ENCODE measurements around the gene APOBR.

Gene APOBR

DNA sequence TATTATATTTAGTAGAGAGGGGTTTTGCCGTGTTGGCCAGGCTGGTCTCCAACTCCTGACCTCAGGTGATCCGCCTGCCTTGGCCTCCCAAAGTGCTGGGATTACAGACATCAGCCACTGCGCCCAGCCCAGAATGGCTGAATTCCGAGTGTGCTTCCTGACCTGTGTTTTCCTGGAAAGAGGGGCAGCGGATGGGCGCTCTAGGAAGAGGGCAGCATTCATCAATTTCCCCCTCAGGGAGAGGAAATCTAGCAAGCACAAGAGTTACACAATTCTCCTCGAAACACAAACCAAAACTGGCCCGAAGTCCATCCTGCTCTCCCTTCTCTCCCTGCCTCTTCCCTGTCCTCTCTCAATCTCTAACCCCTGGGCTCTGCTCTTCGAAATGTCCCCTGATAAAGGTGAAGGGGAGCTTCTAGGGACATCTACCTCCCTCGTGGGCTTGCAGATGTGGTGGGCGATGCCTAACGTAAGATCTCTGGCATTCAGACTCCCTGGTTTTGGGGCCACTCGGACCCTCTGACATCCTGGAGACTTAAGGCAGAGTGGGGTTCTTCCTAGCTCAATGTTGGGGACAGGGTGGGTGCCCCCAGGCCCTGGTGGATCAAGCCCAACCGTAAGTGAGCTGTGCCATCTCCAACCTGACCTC lies 11.2 kb downstream of the APOBR start:
- in situ Hi-C loops (cut with MboI; ENCODE audit: low sequenced_read_pairs, unreplicated experiment) = no loop called here
- DNase-seq (ENCODE audit: low spot score) = no peak

GRCh38 chr16:28511031-28511430 lies 16.6 kb downstream of the APOBR start:
- no peak for TF ChIP-seq CTCF (IDR thresholded peaks at IDR 0.05; ENCODE audit: borderline replicate concordance, control extremely low read depth, extremely low read depth, insufficient read depth, missing control alignments)
- in situ Hi-C loops (cut with MboI; ENCODE audit: low sequenced_read_pairs, unreplicated experiment) = no loop called here
- no peak for DNase-seq (ENCODE audit: low spot score)

More for the DNA sequence above, 11.2 kb downstream of the APOBR start:
- TF ChIP-seq CTCF (IDR thresholded peaks at IDR 0.05; ENCODE audit: borderline replicate concordance, control extremely low read depth, extremely low read depth, insufficient read depth, missing control alignments) = no peak

DNA sequence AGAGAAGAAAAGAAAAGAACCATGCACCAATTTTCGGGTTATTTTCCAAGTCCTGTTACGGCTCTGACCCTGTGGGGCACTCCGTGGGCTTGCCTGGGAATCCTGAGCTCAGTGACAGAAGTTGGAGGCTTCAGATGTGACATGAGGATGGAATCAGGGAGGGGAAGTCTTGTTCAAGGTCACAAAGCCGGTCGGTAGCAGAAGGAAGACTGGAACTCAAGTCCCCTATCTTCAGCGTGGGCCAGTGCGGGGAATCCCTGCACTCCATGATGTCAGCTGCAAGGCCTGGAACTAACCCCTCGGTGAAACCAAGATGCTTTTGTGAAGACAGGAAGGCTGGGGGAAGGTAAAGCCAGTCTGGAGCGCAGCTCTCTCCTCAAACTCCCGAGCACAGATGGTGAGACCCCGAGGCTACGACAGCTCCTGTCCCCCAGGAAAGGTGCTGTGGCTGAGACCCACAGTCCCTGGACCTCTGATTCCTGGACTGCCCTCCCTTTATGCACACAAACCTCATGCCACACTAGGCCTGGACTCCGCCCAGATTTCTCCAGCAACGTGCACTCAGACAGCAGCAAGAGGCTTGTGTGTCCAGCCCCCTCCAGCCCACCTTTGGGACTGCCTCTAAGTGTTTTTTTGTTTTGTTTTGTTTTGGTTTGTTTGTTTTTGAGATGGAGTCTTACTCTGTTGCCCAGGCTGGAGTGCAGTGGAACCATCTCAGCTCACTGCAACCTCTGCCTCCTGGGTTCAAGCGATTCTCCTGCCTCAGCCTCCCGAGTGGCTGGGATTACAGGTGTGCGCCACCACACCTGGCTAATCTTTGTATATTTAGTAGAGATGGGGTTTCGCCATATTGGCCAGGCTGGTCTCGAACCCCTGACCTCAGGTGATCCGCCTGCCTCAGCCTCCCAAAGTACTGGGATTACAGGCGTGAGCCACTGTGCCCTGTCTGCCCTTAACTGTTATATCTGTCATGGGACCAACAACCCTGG lies 17.7 kb downstream of the APOBR start:
- DNase-seq (ENCODE audit: low spot score) = no peak
- no peak for TF ChIP-seq CTCF (IDR thresholded peaks at IDR 0.05; ENCODE audit: borderline replicate concordance, control extremely low read depth, extremely low read depth, insufficient read depth, missing control alignments)
- in situ Hi-C loops (cut with MboI; ENCODE audit: low sequenced_read_pairs, unreplicated experiment) = no loop called here

DNA sequence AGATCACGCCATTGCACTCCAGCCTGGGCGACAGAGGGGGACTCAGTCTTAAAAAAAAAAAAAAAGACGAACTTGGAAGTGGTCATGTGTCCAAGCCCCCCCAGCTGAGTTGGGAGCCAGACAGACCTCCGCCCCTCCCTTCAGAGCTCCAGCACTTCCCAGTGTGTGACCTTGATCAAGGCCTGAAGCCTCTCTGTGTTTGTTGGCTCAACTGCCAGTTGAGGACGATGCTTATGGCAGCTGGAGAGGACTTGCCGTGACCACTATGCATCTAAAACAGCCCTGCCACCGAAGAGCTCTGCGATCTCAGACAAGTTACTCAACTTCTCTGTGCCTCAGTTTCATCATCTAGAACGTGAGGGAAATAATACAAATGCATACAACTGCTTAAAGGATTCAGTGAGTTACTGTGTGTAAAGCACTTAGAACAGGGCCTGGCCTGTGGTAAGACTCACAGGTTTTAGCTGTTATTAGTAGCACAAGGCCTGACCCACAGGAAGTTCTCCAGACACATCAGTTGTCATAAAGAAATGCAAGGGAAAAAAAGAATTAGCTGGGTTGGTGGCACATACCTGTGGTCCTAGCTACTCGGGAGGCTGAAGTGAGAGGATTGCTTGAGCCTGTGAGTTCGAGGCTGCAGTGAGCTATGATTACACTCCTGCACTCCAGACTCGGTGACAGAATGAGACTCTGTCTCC lies 19.2 kb downstream of the APOBR start:
- in situ Hi-C loops (cut with MboI; ENCODE audit: low sequenced_read_pairs, unreplicated experiment) = no loop called here
- TF ChIP-seq CTCF (IDR thresholded peaks at IDR 0.05; ENCODE audit: borderline replicate concordance, control extremely low read depth, extremely low read depth, insufficient read depth, missing control alignments) = no peak
- DNase-seq (ENCODE audit: low spot score) = no peak

DNA sequence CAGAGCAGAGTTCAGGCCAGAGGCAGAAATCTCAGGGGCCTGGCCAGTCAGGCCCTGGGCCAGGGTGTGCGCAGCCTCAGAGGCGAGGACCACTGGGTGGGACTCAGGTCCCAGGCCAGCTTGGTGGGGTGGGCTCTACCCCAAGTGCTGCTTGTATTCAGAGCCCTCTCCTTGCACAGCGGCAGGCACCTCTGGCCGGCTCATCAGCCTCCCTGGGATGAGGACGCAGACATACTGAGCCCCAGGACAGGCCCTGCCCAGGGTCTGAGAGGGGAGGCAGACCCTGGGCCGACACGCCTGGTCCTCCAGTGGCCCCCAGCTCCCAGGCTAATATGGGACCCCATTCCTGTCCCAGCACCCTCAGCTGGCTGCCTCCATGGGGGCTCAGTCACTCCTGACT lies 19.8 kb downstream of the APOBR start:
- in situ Hi-C loops (cut with MboI; ENCODE audit: low sequenced_read_pairs, unreplicated experiment) = no loop called here
- no peak for DNase-seq (ENCODE audit: low spot score)
- TF ChIP-seq CTCF (IDR thresholded peaks at IDR 0.05; ENCODE audit: borderline replicate concordance, control extremely low read depth, extremely low read depth, insufficient read depth, missing control alignments) = no peak

DNA sequence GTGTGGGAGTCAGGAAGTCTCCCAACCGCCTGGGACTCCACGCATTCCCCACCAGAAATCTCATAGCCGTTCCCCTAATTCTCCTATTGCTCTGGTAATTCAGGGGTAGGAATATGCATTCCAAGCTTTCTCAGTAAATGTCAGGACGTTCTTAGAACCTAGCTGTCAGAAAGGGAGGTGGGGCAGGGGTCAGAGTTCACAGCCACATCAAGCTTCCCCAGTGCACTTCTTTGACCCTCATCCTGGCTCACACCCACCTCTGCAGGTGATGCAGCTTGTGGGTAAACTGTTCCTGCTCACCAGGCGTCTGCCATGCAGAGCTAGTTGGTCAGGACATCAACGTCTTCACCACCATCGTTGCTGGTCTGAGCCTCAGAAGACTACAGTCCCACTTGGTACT lies 26.2 kb downstream of the APOBR start:
- in situ Hi-C loops (cut with MboI; ENCODE audit: low sequenced_read_pairs, unreplicated experiment) = no loop called here
- DNase-seq (ENCODE audit: low spot score) = no peak
- TF ChIP-seq CTCF (IDR thresholded peaks at IDR 0.05; ENCODE audit: borderline replicate concordance, control extremely low read depth, extremely low read depth, insufficient read depth, missing control alignments) = no peak

All from GM13976 (cell line).